Activated T-cell treated with anti-CD3 and anti-CD28 coated beads, Interleukin-2, amount 50 U/mL, for 72 hours (primary cell): Measurements from ENCODE around the gene ARHGAP19. TPM values are rescaled to one million over a fixed set of nuclear protein-coding genes. Genes with fewer than 3 reads are reported as not detected.

Experiments
- ATAC-seq, 2 donors: fragments of 150-1000 bp; cut with Tn5 transposase; replicated peaks in 1 of 2; 2 replicates each; pipeline ENCODE4 v1.10.0; 2021; ENCODE audit warnings: moderate library complexity in 2 of 2, mild to moderate bottlenecking in 1 of 2
- DNase-seq, 2 donors: peaks; one replicate each; pipeline ENCODE4 v3.0.0; 2021 to 2022; ENCODE audit warnings: mixed read lengths in 1 of 2
- H3K27ac Mint-ChIP-seq: one replicate; pipeline ENCODE4 v1.8.0; 2022; ENCODE audit warnings: mild to moderate bottlenecking, moderate library complexity, mixed read lengths
- H3K27me3 Mint-ChIP-seq: one replicate; pipeline ENCODE4 v1.8.0; 2022; ENCODE audit warnings: low read depth, mixed read lengths
- H3K36me3 Mint-ChIP-seq, 2 donors: one replicate each; pipeline ENCODE4 v1.8.0; 2022; ENCODE audit warnings: mixed read lengths in 2 of 2, mild to moderate bottlenecking in 1 of 2; ENCODE audit not compliant: insufficient read depth in 2 of 2
- H3K4me1 Mint-ChIP-seq: one replicate; pipeline ENCODE4 v1.8.0; 2022; ENCODE audit warnings: low read depth, mixed read lengths
- H3K4me3 Mint-ChIP-seq, 2 donors: one replicate each; pipeline ENCODE4 v1.8.0; 2022; ENCODE audit warnings: mild to moderate bottlenecking in 2 of 2, mixed read lengths in 2 of 2, moderate library complexity in 2 of 2
- H3K9me3 Mint-ChIP-seq, 2 donors: one replicate each; pipeline ENCODE4 v1.8.0; 2022; ENCODE audit warnings: mixed read lengths in 2 of 2
- total RNA-seq, 2 donors: library from RNA; stranded (reverse); gene quantifications; one replicate each; pipeline ENCODE4 v1.2.3, GENCODE V29; 2022

Gene ARHGAP19
- total RNA-seq, 2 donors from 2014 or later, result 62.2 to 75.3 TPM

DNA sequence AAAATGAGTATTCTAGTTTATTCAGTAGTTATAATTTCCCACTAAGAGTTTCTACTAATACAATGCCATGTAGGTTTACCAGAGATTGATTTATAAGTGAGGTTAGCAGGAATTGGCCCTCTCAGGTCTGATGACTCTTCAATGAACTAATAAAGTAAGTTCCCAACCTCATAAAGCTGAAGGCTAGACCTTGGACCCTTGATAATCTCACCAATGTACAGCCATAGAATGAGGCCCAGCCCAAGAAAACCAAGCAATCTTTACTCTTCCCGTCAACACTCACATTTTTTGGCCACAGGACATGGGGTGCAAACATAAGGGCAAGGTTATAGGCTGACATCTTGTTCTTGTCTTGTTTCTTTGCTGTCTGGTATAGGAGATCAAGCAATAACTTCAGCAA lies 33.3 kb downstream of the ARHGAP19 start:
- Mint-ChIP-seq H3K36me3 (peaks cover 7 to 17% of the 10 kb centered on the region in 2 donors), H3K27ac (peak overlapping the region; percentile 52), H3K4me3 (no peak overlapping the region), H3K27me3 (no peaks in the 10 kb centered on the region), H3K9me3 (no peaks in the 10 kb centered on the region), H3K4me1 (no peaks in the 10 kb centered on the region)
- DNase-seq (no peak), ATAC-seq (no peak)

DNA sequence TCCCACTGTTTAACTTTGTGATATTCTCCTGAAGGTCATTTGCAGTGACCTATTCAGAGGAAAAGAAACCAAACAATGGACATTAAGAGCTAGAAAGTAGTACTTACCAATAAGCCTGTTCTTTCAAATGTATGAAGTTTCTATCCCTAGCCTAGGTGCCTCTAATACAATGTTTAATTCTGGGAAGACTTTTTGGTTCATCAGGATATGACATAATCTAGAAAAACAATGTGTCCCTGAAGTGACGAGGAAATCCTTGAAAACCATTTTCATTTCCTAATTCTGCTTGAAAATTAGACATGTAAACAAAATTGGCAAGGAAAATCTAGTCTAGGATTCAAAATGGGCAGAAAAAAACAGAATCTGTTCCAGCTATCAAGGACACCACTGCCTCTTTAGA lies 36.1 kb downstream of the ARHGAP19 start:
- no peak overlapping the region for H3K27ac Mint-ChIP-seq
- DNase-seq (no peak), ATAC-seq (no peak)
- no peaks in the 10 kb centered on the region for H3K9me3 Mint-ChIP-seq
- H3K27me3 Mint-ChIP-seq, result no peaks in the 10 kb centered on the region
- no peaks in the 10 kb centered on the region for H3K4me1 Mint-ChIP-seq
- no peak overlapping the region for H3K4me3 Mint-ChIP-seq
- H3K36me3 Mint-ChIP-seq, result peaks cover 9 to 22% of the 10 kb centered on the region in 2 donors

DNA sequence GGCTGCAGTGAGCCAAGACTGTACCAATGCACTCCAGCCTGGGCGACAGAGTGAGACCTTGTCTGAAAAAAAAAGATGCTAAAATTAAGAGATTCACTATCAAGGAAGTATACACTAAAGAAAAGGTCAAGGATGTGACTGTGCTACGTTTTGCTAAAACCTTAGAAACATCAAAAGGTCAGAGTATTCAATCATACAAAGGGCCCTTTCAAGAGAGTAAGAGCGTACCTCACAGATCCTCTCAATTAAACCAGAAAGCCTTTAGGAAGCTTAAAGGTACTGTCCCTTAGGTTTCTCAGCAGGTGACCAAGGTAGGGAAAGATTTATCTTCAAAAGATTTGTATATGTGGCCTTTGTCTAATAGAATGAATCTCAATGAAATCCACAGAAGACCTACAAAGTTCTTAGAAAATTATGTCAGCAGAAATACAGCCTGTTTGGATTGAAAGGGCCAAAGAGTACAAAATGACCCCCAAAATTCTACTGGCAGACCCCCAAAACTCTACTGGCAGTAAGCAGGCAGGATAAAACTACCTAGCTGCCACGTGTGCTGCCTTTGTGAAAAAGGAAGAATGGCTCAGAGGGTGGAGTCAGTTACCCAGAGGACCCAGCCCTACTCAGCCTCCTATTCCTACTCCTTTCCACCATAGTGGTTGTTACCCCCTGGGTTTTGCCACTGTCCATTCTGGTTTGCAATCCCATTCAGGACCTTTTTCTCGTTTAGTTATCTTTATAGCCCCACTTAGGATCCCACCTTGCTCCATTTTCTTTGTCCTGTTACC lies 36.7 kb downstream of the ARHGAP19 start:
- Mint-ChIP-seq H3K36me3 (peaks cover 9 to 22% of the 10 kb centered on the region in 2 donors), H3K4me1 (no peaks in the 10 kb centered on the region), H3K9me3 (no peaks in the 10 kb centered on the region), H3K4me3 (no peak overlapping the region), H3K27me3 (no peaks in the 10 kb centered on the region), H3K27ac (no peak overlapping the region)
- no peak for DNase-seq
- ATAC-seq, result no peak

DNA sequence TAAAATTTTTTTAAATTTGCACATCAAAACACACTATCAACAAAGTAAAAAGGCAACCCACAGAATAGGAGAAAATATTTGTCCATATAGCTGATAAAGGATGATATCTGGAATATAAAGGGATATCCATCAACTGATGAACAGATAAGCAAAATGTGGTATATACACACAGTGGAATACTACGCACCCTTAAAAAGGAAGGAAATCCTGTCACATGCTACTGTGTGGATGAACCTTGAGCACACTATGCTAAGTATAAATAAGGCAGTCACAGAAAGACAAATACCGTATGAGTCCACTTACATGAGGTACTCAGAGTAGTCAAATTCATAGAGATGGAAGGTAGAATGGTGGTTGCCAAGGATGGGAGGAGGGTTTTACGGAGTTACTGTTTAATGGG lies 37.7 kb downstream of the ARHGAP19 start:
- no peak for ATAC-seq
- no peak overlapping the region for H3K27ac Mint-ChIP-seq
- DNase-seq, result no peak
- no peaks in the 10 kb centered on the region for H3K4me1 Mint-ChIP-seq
- H3K9me3 Mint-ChIP-seq, result no peaks in the 10 kb centered on the region
- no peak overlapping the region for H3K4me3 Mint-ChIP-seq
- H3K36me3 Mint-ChIP-seq, result peaks cover 9 to 22% of the 10 kb centered on the region in 2 donors
- H3K27me3 Mint-ChIP-seq, result no peaks in the 10 kb centered on the region

DNA sequence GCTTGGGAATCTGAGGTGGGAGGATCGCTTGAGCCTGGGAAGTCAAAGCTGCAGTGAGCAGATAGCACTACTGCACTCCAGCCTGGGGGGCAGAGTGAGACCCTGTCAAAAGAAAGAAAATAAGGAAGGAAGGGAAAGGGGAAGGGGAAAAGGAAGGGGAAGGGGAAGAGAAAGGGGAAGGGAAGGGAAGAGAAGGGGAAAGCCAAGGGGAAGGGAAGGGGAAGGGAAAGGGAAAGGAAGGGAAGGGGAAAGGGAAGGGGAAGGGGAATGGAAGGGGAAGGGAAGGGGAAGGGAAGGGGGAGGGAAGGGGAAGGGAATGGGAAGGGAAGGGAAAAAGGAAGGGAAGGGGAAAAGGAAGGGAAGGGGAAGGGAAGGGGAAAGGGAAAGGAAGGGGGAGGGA lies 41.5 kb downstream of the ARHGAP19 start:
- Mint-ChIP-seq H3K9me3 (no peaks in the 10 kb centered on the region), H3K27me3 (no peaks in the 10 kb centered on the region), H3K4me3 (no peak overlapping the region), H3K4me1 (no peaks in the 10 kb centered on the region), H3K36me3 (peaks cover 6 to 23% of the 10 kb centered on the region in 2 donors), H3K27ac (no peak overlapping the region)
- DNase-seq (no peak), ATAC-seq (no peak)

DNA sequence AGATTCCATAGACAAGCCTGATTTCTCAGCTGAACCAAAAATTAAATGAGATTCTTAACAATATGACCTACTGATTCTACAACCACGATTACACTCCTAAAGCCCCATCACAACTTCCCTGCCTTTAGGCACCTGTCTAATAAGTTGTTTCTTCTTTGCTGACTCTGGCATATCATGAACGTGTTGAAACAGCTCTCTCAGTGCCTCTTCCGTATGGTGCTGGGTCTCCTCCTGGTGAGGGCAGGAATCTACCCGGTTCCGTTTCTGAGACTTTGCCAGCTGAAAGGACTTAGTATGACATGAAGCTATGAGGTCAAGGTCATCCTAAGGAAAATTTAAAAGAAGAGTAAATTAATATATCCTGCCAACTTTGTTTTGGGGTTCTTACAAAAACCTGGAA lies 48.6 kb downstream of the ARHGAP19 start:
- H3K4me3 Mint-ChIP-seq, result no peak overlapping the region
- H3K27me3 Mint-ChIP-seq, result no peaks in the 10 kb centered on the region
- no peaks in the 10 kb centered on the region for H3K4me1 Mint-ChIP-seq
- H3K27ac Mint-ChIP-seq, result no peak overlapping the region
- H3K36me3 Mint-ChIP-seq, result peaks cover 0 to 13% of the 10 kb centered on the region in 2 donors
- H3K9me3 Mint-ChIP-seq, result no peaks in the 10 kb centered on the region
- ATAC-seq, result no peak
- no peak for DNase-seq

DNA sequence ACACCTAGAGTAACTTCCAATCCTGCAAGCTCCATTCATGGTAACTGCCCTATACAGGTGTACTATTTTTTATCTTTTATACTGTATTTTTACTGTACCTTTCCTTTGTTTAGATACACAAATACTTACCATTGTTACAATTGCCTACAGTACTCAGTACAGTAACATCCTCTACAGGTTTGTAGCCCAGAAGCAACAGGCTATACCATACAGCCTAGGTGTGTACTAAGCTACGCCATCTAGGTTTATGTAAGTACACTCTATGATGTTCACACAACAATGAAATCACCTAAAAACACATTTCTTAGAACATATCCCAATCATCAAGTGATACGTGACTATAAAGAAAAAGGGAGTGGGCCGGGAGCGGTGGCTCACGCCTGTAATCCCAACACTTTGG lies 53.6 kb downstream of the ARHGAP19 start:
- H3K27ac Mint-ChIP-seq, result no peak overlapping the region
- no peak for DNase-seq

DNA sequence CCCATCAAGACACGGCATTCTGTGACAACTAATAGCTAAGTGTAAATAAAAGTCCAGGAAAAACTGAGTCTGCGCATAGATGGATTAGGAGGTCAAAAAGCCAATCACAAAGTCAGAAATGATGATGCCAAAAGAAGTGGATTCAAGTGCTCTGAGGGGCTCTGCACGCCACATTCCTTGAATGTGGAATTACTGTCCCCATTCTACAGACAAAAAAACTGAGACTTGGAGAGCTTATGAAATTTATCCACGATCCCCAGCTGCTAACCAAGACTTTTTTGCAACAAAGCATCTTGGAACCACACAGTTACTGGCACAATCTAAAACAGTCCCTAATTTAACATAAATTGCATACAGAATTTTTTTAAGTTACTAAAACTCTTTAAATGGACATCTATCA lies 57.1 kb downstream of the ARHGAP19 start:
- H3K27me3 Mint-ChIP-seq, result no peaks in the 10 kb centered on the region
- H3K4me3 Mint-ChIP-seq, result no peak overlapping the region
- DNase-seq (no peak), ATAC-seq (no peak)
- no peak overlapping the region for H3K27ac Mint-ChIP-seq
- peaks cover 3 to 16% of the 10 kb centered on the region in 2 donors for H3K36me3 Mint-ChIP-seq
- H3K4me1 Mint-ChIP-seq, result peaks cover 9% of the 10 kb centered on the region
- no peaks in the 10 kb centered on the region for H3K9me3 Mint-ChIP-seq

More for the DNA sequence above, 53.6 kb downstream of the ARHGAP19 start:
- H3K27me3 Mint-ChIP-seq, result no peaks in the 10 kb centered on the region
- H3K9me3 Mint-ChIP-seq, result no peaks in the 10 kb centered on the region
- no peak overlapping the region for H3K4me3 Mint-ChIP-seq
- peaks cover 1 to 4% of the 10 kb centered on the region in 2 donors for H3K36me3 Mint-ChIP-seq
- H3K4me1 Mint-ChIP-seq, result no peaks in the 10 kb centered on the region
- ATAC-seq, result no peak

DNA sequence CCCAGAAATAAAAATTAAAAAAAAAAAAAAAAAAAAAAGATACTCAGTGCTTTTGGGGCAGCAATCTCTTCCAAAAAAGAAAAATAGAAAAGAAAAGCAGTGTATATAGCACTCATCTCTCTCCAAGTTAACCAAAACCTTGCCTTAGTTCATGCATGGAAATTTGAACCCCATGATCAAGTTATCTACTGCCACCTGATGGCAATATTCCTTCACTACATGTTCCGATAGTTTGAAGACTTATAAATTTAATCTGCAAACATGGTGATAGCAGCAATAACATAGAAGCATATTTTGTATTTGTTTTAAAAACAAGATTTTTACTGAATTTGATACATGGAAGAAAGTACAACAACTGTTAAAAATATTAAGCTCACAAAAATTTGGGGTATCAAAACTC lies 58.0 kb downstream of the ARHGAP19 start:
- DNase-seq (no peak), ATAC-seq (no peak)
- peaks cover 19% of the 10 kb centered on the region for H3K4me1 Mint-ChIP-seq

DNA sequence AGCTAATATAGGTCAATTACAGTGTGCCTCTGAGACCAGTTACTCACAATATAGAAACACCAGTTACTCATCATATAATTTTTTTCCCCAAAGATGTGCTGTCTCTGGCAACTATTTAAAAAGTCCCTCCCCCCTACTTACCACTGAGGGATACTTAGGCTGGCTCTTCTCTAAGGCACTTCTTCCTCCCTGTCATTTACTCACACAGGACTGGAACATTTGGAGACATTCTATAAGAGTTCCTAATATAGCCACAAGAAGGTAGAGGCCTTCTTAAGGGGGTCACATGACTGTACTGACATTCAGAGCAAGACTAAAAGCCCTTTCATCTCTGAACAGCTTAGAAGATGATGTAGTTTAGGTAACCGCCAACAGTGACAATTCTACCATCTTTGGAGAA lies 62.3 kb downstream of the ARHGAP19 start:
- Mint-ChIP-seq H3K4me3 (peak overlapping the region; percentile 24 to 78), H3K27me3 (no peaks in the 10 kb centered on the region), H3K36me3 (peaks cover 10 to 30% of the 10 kb centered on the region in 2 donors), H3K9me3 (no peaks in the 10 kb centered on the region), H3K4me1 (peaks cover 27% of the 10 kb centered on the region), H3K27ac (peak overlapping the region; percentile 91)
- ATAC-seq (peak; percentile 91), DNase-seq (no peak)

More for the DNA sequence above, 58.0 kb downstream of the ARHGAP19 start:
- Mint-ChIP-seq H3K9me3 (no peaks in the 10 kb centered on the region), H3K36me3 (peaks cover 4 to 21% of the 10 kb centered on the region in 2 donors), H3K27ac (no peak overlapping the region), H3K27me3 (no peaks in the 10 kb centered on the region), H3K4me3 (no peak overlapping the region)

DNA sequence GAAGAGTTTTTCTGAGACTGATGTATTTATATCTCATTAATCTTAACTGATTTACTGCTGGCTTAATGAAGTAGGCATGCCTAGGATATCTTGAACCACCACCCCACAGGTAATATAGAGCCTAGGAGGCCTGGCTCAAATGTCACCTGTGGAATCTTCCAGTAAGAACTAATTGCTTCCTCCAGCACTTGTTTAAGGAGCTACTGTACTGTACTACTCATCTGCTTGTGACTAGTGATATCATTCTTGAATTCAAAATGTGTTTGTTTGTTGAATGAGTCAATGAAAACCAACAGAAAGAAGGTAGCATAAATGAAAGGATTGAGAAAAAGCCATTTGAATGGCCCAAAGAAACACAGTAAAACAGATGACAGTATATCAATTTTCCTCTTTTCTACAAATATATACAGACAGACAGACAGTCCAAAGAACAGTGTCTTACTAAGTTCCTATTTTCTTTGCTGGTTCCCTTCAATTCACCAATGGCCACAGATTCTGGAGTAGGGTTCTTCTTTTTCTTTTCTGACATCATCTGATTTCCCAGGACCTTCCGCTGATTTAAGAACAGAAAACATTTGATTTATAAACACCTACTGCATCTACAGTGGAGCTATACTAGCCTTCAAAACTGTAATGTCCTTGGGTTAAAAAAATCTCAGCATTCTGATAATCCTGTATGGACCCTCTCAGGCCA lies 63.0 kb downstream of the ARHGAP19 start:
- H3K4me1 Mint-ChIP-seq, result peaks cover 34% of the 10 kb centered on the region
- H3K27ac Mint-ChIP-seq, result peak overlapping the region; percentile 91
- H3K36me3 Mint-ChIP-seq, result peaks cover 13 to 30% of the 10 kb centered on the region in 2 donors
- no peaks in the 10 kb centered on the region for H3K9me3 Mint-ChIP-seq
- DNase-seq (no peak), ATAC-seq (peak; percentile 46 to 48)
- peak overlapping the region; percentile 24 to 78 for H3K4me3 Mint-ChIP-seq
- H3K27me3 Mint-ChIP-seq, result no peaks in the 10 kb centered on the region

DNA sequence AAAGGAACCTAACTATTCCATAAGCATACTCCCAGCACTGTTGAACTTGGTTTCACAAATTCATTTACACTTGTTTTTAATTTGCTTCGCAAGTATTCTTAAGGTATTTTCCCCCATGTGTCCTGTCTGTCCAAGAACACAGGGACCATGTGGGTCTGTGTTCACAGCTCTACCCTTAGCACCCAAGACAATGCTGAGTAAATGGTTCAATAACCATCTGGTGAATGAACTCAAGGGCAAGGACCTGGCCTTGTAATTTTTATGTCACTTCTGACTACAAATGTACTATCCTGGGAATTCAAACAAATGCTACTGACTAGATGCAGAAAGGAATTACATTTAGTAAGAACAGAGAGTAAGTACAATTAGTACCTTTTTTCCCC lies 63.7 kb downstream of the ARHGAP19 start:
- no peak overlapping the region for H3K27ac Mint-ChIP-seq
- ATAC-seq, result no peak
- H3K9me3 Mint-ChIP-seq, result no peaks in the 10 kb centered on the region
- H3K4me3 Mint-ChIP-seq, result no peak overlapping the region
- H3K4me1 Mint-ChIP-seq, result peaks cover 41% of the 10 kb centered on the region
- H3K27me3 Mint-ChIP-seq, result no peaks in the 10 kb centered on the region
- peaks cover 12 to 28% of the 10 kb centered on the region in 2 donors for H3K36me3 Mint-ChIP-seq
- DNase-seq, result no peak

DNA sequence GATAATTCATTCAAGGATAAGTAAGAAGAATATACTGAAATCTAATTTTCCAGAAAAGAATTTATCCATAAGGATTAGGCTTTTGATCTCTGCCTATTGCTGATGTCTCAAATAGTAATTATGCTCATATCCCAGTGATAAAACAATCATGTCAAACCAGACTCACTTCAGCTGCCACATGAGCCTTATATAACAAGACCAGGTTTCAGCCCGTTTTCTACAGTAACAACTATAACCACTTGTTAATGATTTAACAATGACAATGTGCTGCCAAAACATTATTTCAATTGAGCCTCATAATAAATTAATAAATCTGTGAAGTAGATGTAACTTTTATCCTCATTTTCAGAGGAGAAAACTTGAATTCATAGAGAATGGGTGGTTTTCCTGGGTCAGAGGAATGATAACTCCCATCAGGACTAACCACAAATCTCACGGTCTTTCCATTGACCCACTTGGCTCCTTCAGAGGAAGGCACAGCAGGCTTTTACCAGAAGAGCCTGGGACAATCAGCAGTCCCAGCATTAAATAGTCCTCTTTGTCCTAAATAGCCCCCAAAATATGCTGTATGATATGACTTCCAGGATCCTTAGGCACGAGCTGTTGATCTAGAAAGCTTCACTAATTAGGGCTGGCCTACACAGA lies 64.2 kb downstream of the ARHGAP19 start:
- Mint-ChIP-seq H3K27me3 (no peaks in the 10 kb centered on the region), H3K36me3 (peaks cover 12 to 24% of the 10 kb centered on the region in 2 donors), H3K27ac (no peak overlapping the region), H3K4me3 (no peak overlapping the region), H3K9me3 (no peaks in the 10 kb centered on the region), H3K4me1 (peaks cover 43% of the 10 kb centered on the region)
- ATAC-seq (no peak), DNase-seq (no peak)
